ENCODE results near the gene FAIM2.

- TF ChIP-seq CTCF (conservative IDR thresholded peaks at IDR 0.05 in 1 of 2, IDR thresholded peaks at IDR 0.05 in 1 of 2; ENCODE audit: extremely low read depth in 1 of 2, insufficient read depth in 1 of 2, low read depth in 1 of 2, low read length in 2 of 2): no peak
- no peak for TF ChIP-seq EZH2 (IDR thresholded peaks at IDR 0.05; ENCODE audit: borderline replicate concordance, low read length)
Observed at GRCh38 chr12:49832836-49833421, 70.8 kb downstream of the FAIM2 start.
